IPS-18a (cell line): ENCODE measurements around the gene RRAS.

ENCODE experiments used
- H3K27ac ChIP-seq: one replicate; pipeline ENCODE4 v1.5.1; 2013; ENCODE audit warnings: low read length
- H3K27me3 ChIP-seq: one replicate; pipeline ENCODE4 v1.6.1; 2013; ENCODE audit warnings: mild to moderate bottlenecking, low read length; ENCODE audit not compliant: control insufficient read depth, insufficient read depth
- H3K36me3 ChIP-seq: one replicate; pipeline ENCODE4 v1.6.1; 2013; ENCODE audit warnings: low read depth, low read length; ENCODE audit not compliant: control insufficient read depth
- H3K4me1 ChIP-seq: one replicate; pipeline ENCODE4 v1.6.1; 2013; ENCODE audit warnings: low read depth, low read length; ENCODE audit not compliant: control insufficient read depth
- H3K4me3 ChIP-seq: one replicate; pipeline ENCODE4 v1.5.1; 2013; ENCODE audit warnings: low read length
- H3K9ac ChIP-seq: one replicate; pipeline ENCODE4 v1.6.1; 2013; ENCODE audit warnings: mild to moderate bottlenecking, low read length, moderate library complexity
- H3K9me3 ChIP-seq: one replicate; pipeline ENCODE4 v1.6.1; 2013; ENCODE audit warnings: low read depth, low read length; ENCODE audit not compliant: control insufficient read depth

The RRAS gene

GRCh38 chr19:49588365-49589122 is 51.4 kb downstream of the RRAS start:
- H3K27me3 ChIP-seq: no peaks in the 10 kb centered on the region
- no peaks in the 10 kb centered on the region for H3K36me3 ChIP-seq
- H3K9me3 ChIP-seq: no peaks in the 10 kb centered on the region
- no peak overlapping the region for H3K9ac ChIP-seq
- H3K4me1 ChIP-seq: peaks cover 11% of the 10 kb centered on the region
- H3K27ac ChIP-seq: no peak overlapping the region
- no peak overlapping the region for H3K4me3 ChIP-seq

GRCh38 chr19:49587227-49587626 is 52.7 kb downstream of the RRAS start:
- Histone ChIP-seq H3K27ac (no peak overlapping the region), H3K9ac (no peak overlapping the region), H3K4me3 (no peak overlapping the region), H3K4me1 (peaks cover 10% of the 10 kb centered on the region), H3K9me3 (no peaks in the 10 kb centered on the region), H3K36me3 (no peaks in the 10 kb centered on the region), H3K27me3 (no peaks in the 10 kb centered on the region)
